ENCODE measurements around the gene RUSF1. TPM values are rescaled to one million over a fixed set of nuclear protein-coding genes. Genes with fewer than 3 reads are reported as not detected.

The RUSF1 gene
- polyA plus RNA-seq, 4 donors: 27.3 to 108 (median 51.7) TPM

DNA sequence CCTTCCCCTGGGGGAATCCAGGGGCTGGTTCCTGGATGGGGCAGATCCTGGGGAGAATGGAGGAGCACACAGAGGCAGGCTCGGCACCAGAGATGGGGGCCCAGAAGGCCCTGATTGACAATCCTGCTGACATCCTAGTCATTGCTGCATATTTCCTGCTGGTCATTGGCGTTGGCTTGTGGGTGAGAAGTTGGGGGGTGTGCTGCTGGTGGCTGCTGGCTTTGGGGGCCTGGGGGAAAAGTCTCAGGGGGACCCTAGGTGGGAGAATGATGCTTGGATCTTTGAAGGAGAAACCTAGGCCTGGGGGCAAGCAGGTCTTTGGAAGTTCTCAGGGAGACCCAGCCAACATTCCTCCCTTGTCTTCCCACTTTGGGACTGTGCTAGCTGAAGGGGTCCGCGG lies 25.1 kb downstream of the RUSF1 start, which contains the start of gene SLC5A2:
Gene SLC5A2, plus strand, starts transcription at position 43 of the 400 bp plus-strand sequence. Its CDS starts 14 bp downstream, at position 57.
- peaks cover 0 to 14% (median 0%) of the 10 kb centered on the region in 3 donors for H3K36me3 ChIP-seq (ENCODE audit: control insufficient read depth in 3 of 3, insufficient read depth in 2 of 3, low read depth in 1 of 3, low read length in 3 of 3)
- WGBS, 3 donors: 88 to 93% (median 92%) methylated on average over 4 of the region's 4 CpGs
- H3K27ac ChIP-seq (ENCODE audit: low read depth in 1 of 3, low read length in 2 of 3): peak within 1 kb of the TSS in 1 of 3 donors; percentile 77
- H3K27me3 ChIP-seq (ENCODE audit: control insufficient read depth in 3 of 3, insufficient read depth in 3 of 3, low read length in 3 of 3): no peaks in the 10 kb centered on the region
- FAIRE-seq (no peak), DNase-seq (no peak)
- peaks cover 0 to 40% (median 9%) of the 10 kb centered on the region in 3 donors for H3K4me1 ChIP-seq (ENCODE audit: control insufficient read depth in 3 of 3, insufficient read depth in 2 of 3, low read depth in 1 of 3, low read length in 2 of 3)
- H3K9me3 ChIP-seq (ENCODE audit: control insufficient read depth in 2 of 2, insufficient read depth in 1 of 2, low read depth in 1 of 2, low read length in 1 of 2): no peaks in the 10 kb centered on the region
- H3K4me3 ChIP-seq (ENCODE audit: low read depth in 1 of 3, low read length in 3 of 3): no peak within 1 kb of the TSS

- Histone ChIP-seq H3K27me3 (ENCODE audit: control insufficient read depth in 3 of 3, insufficient read depth in 3 of 3, low read length in 3 of 3) (no peaks in the 10 kb centered on the region), H3K9me3 (ENCODE audit: control insufficient read depth in 2 of 2, insufficient read depth in 1 of 2, low read depth in 1 of 2, low read length in 1 of 2) (no peaks in the 10 kb centered on the region), H3K27ac (ENCODE audit: low read depth in 1 of 3, low read length in 2 of 3) (peak overlapping the region; percentile 55 to 73 (median 62)), H3K36me3 (ENCODE audit: control insufficient read depth in 3 of 3, insufficient read depth in 2 of 3, low read depth in 1 of 3, low read length in 3 of 3) (peaks cover 0 to 16% (median 0%) of the 10 kb centered on the region in 3 donors), H3K4me3 (ENCODE audit: low read depth in 1 of 3, low read length in 3 of 3) (no peak overlapping the region), H3K4me1 (ENCODE audit: control insufficient read depth in 3 of 3, insufficient read depth in 2 of 3, low read depth in 1 of 3, low read length in 2 of 3) (peaks cover 0 to 45% (median 10%) of the 10 kb centered on the region in 3 donors)
- FAIRE-seq (no peak), DNase-seq (peak; percentile 70 to 82)
- 17 to 24% (median 19%) methylated on average over 7 of the region's 7 CpGs for WGBS, 3 donors
These were observed 27.2 kb downstream of the RUSF1 start for GRCh38 chr16:31480851-31481536.

- FAIRE-seq (no peak), DNase-seq (peak; percentile 76 to 81)
- Histone ChIP-seq H3K36me3 (ENCODE audit: control insufficient read depth in 3 of 3, insufficient read depth in 2 of 3, low read depth in 1 of 3, low read length in 3 of 3) (peaks cover 0 to 10% (median 0%) of the 10 kb centered on the region in 3 donors), H3K27ac (ENCODE audit: low read depth in 1 of 3, low read length in 2 of 3) (peak overlapping the region in 2 of 3 donors; percentile 19 to 54), H3K9me3 (ENCODE audit: control insufficient read depth in 2 of 2, insufficient read depth in 1 of 2, low read depth in 1 of 2, low read length in 1 of 2) (no peaks in the 10 kb centered on the region), H3K27me3 (ENCODE audit: control insufficient read depth in 3 of 3, insufficient read depth in 3 of 3, low read length in 3 of 3) (no peaks in the 10 kb centered on the region), H3K4me3 (ENCODE audit: low read depth in 1 of 3, low read length in 3 of 3) (no peak overlapping the region), H3K4me1 (ENCODE audit: control insufficient read depth in 3 of 3, insufficient read depth in 2 of 3, low read depth in 1 of 3, low read length in 2 of 3) (peaks cover 0 to 40% (median 12%) of the 10 kb centered on the region in 3 donors)
- 34 to 72% (median 46%) methylated on average over 9 of the region's 9 CpGs for WGBS, 3 donors
These were observed 28.4 kb downstream of the RUSF1 start for GRCh38 chr16:31479751-31480150.

DNA sequence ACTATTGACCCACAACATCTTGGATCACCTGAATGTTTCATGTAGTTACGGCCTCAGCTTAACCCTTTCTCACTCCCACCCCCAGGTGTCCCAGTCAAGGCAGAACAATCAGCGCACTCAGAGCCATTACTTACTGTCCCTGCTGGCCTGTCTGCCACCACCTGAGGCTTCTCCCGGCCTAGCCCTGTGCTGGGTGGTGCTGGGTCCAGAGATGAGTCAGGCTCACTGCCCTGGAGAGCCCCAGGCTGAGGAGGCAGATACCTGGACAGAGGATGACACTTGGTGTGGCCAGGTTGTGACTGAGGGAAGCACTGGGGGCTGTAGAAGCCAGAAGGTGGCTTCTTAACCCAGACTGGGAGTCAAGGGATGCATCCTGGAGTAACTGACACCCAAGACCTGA lies 29.2 kb downstream of the RUSF1 start:
- Histone ChIP-seq H3K4me1 (ENCODE audit: control insufficient read depth in 3 of 3, insufficient read depth in 2 of 3, low read depth in 1 of 3, low read length in 2 of 3) (peaks cover 0 to 35% (median 12%) of the 10 kb centered on the region in 3 donors), H3K36me3 (ENCODE audit: control insufficient read depth in 3 of 3, insufficient read depth in 2 of 3, low read depth in 1 of 3, low read length in 3 of 3) (peaks cover 0 to 10% (median 0%) of the 10 kb centered on the region in 3 donors), H3K4me3 (ENCODE audit: low read depth in 1 of 3, low read length in 3 of 3) (no peak overlapping the region), H3K27ac (ENCODE audit: low read depth in 1 of 3, low read length in 2 of 3) (no peak overlapping the region), H3K9me3 (ENCODE audit: control insufficient read depth in 2 of 2, insufficient read depth in 1 of 2, low read depth in 1 of 2, low read length in 1 of 2) (no peaks in the 10 kb centered on the region), H3K27me3 (ENCODE audit: control insufficient read depth in 3 of 3, insufficient read depth in 3 of 3, low read length in 3 of 3) (no peaks in the 10 kb centered on the region)
- 77 to 95% (median 80%) methylated on average over 3 of the region's 3 CpGs for WGBS, 3 donors
- DNase-seq (no peak), FAIRE-seq (no peak)

DNA sequence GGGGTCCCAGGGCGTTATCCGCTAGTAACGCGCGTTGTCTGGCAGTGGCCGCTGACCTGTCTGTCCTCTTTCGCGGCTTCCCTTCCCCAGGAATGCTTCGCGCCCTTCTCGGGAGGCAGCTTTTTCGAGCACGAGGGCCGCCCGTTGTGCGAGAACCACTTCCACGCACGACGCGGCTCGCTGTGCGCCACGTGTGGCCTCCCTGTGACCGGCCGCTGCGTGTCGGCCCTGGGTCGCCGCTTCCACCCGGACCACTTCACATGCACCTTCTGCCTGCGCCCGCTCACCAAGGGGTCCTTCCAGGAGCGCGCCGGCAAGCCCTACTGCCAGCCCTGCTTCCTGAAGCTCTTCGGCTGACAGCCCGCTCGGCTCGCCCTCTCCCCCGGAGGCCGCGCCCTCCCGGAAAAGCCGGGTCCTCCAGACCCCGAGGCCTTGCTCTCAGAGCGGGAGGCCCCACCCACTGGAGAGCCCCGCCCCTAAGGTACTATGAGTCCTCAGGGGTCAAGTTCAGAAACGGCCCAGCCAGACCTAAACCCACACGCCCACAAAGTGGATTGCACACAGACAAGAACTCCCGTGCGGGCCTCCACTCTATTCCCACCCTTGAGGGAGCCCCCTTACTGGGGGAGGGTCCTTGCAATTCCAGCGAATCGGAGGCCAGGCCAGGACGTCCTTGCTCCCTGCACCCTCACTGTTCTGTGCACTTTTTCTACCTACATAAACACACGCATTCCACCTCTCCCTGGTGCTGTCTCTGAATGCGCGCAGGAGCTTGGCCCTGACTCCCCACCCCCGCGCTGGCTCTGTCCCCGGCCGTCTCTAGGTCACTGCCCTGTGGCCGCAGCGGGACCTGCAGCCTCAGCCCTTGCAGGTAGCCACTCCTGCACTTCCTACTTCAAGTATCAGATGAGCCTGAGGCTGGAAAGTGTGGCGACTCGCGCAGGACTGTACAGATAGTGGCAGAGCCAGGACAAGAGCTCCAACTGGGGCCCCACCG lies 30.7 kb downstream of the RUSF1 start:
- H3K27ac ChIP-seq (ENCODE audit: low read depth in 1 of 3, low read length in 2 of 3): peak overlapping the region; percentile 93 to 98 (median 95)
- WGBS, 3 donors: 10 to 40% (median 18%) methylated on average over 57 to 67 of the region's 67 CpGs
- H3K9me3 ChIP-seq (ENCODE audit: control insufficient read depth in 2 of 2, insufficient read depth in 1 of 2, low read depth in 1 of 2, low read length in 1 of 2): peaks cover 0 to 5% of the 10 kb centered on the region in 2 donors
- H3K27me3 ChIP-seq (ENCODE audit: control insufficient read depth in 3 of 3, insufficient read depth in 3 of 3, low read length in 3 of 3): no peaks in the 10 kb centered on the region
- DNase-seq: peak; percentile 87 to 92
- FAIRE-seq: no peak
- peaks cover 0 to 36% (median 12%) of the 10 kb centered on the region in 3 donors for H3K4me1 ChIP-seq (ENCODE audit: control insufficient read depth in 3 of 3, insufficient read depth in 2 of 3, low read depth in 1 of 3, low read length in 2 of 3)
- H3K36me3 ChIP-seq (ENCODE audit: control insufficient read depth in 3 of 3, insufficient read depth in 2 of 3, low read depth in 1 of 3, low read length in 3 of 3): peaks cover 0 to 12% (median 0%) of the 10 kb centered on the region in 3 donors
- H3K4me3 ChIP-seq (ENCODE audit: low read depth in 1 of 3, low read length in 3 of 3): peak overlapping the region in 2 of 3 donors; percentile 51 to 60

- peaks cover 0 to 37% (median 14%) of the 10 kb centered on the region in 3 donors for H3K4me1 ChIP-seq (ENCODE audit: control insufficient read depth in 3 of 3, insufficient read depth in 2 of 3, low read depth in 1 of 3, low read length in 2 of 3)
- peak overlapping the region; percentile 93 to 98 (median 95) for H3K27ac ChIP-seq (ENCODE audit: low read depth in 1 of 3, low read length in 2 of 3)
- 3 to 33% (median 12%) methylated on average over 50 to 68 of the region's 68 CpGs for WGBS, 3 donors
- no peak for FAIRE-seq
- DNase-seq: peak; percentile 89 to 92
- peaks cover 0 to 12% (median 0%) of the 10 kb centered on the region in 3 donors for H3K36me3 ChIP-seq (ENCODE audit: control insufficient read depth in 3 of 3, insufficient read depth in 2 of 3, low read depth in 1 of 3, low read length in 3 of 3)
- H3K27me3 ChIP-seq (ENCODE audit: control insufficient read depth in 3 of 3, insufficient read depth in 3 of 3, low read length in 3 of 3): no peaks in the 10 kb centered on the region
- H3K4me3 ChIP-seq (ENCODE audit: low read depth in 1 of 3, low read length in 3 of 3): peak overlapping the region in 2 of 3 donors; percentile 51 to 60
- H3K9me3 ChIP-seq (ENCODE audit: control insufficient read depth in 2 of 2, insufficient read depth in 1 of 2, low read depth in 1 of 2, low read length in 1 of 2): peaks cover 0 to 5% of the 10 kb centered on the region in 2 donors
These were observed 31.6 kb downstream of the RUSF1 start for GRCh38 chr16:31476303-31477219.

GRCh38 chr16:31475946-31476302 lies 32.3 kb downstream of the RUSF1 start:
- peak overlapping the region in 2 of 3 donors; percentile 51 to 57 for H3K4me3 ChIP-seq (ENCODE audit: low read depth in 1 of 3, low read length in 3 of 3)
- no peaks in the 10 kb centered on the region for H3K27me3 ChIP-seq (ENCODE audit: control insufficient read depth in 3 of 3, insufficient read depth in 3 of 3, low read length in 3 of 3)
- peaks cover 0 to 5% of the 10 kb centered on the region in 2 donors for H3K9me3 ChIP-seq (ENCODE audit: control insufficient read depth in 2 of 2, insufficient read depth in 1 of 2, low read depth in 1 of 2, low read length in 1 of 2)
- DNase-seq: no peak
- H3K36me3 ChIP-seq (ENCODE audit: control insufficient read depth in 3 of 3, insufficient read depth in 2 of 3, low read depth in 1 of 3, low read length in 3 of 3): peaks cover 0 to 12% (median 0%) of the 10 kb centered on the region in 3 donors
- FAIRE-seq: no peak
- WGBS, 3 donors: 6 to 62% (median 37%) methylated on average over 20 to 26 of the region's 26 CpGs
- peaks cover 2 to 38% (median 12%) of the 10 kb centered on the region in 3 donors for H3K4me1 ChIP-seq (ENCODE audit: control insufficient read depth in 3 of 3, insufficient read depth in 2 of 3, low read depth in 1 of 3, low read length in 2 of 3)
- H3K27ac ChIP-seq (ENCODE audit: low read depth in 1 of 3, low read length in 2 of 3): peak overlapping the region in 1 of 3 donors; percentile 98

Measured in small intestine (tissue), 7 donors.